ENCODE data around the gene FOXQ1. TPM values are rescaled to one million over a fixed set of nuclear protein-coding genes. Genes with fewer than 3 reads are reported as not detected.

Gene FOXQ1, protein sequence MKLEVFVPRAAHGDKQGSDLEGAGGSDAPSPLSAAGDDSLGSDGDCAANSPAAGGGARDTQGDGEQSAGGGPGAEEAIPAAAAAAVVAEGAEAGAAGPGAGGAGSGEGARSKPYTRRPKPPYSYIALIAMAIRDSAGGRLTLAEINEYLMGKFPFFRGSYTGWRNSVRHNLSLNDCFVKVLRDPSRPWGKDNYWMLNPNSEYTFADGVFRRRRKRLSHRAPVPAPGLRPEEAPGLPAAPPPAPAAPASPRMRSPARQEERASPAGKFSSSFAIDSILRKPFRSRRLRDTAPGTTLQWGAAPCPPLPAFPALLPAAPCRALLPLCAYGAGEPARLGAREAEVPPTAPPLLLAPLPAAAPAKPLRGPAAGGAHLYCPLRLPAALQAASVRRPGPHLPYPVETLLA
- 20.5 and 27.9 TPM in 2 replicates for total RNA-seq (ENCODE audit: low replicate concordance)
- long read RNA-seq, result 0 reads

DNA sequence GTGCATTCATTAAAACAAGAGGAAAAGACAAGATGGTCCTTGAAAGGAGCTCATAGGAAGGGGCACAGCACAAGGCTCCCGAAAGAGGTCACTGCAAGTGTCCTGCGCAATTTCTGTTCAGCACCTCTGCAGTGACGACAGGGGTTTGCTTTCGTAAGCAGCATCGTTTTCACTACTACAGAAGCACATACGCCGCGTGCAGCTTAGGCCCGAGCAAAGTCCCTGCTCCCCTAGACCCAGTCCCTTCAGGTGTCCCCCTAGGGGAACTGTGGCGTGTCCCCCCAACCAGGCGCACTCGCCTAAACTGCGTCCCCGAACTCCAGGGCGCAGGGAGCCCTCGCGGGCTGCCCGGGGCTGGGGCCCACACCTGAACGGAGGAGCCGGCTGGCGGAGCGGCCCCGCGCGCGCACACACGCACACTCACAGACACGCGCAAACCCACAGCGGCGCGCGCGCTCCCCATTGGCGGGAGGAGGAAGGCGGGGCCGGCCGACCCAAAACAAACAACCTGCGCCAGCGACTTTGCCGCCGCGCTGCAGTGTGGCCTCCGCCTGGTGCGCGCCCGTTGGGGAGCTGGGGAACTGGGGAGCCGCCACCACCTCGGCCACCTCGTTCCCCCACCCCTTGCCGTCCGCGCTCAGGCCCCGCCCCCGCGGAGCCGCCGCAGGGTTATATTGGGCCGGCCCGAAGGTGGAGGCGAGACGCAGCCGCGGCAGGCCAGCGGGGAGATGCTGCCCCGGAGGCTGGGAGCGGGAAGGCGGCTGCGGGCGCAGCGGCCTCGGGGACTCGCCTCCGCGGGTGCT lies at the start of gene FOXQ1:
Gene FOXQ1 (plus strand): TSS at position 699 of the 803 bp plus-strand sequence. CDS start 607 bp downstream, outside the sequence.
- DNase-seq (ENCODE audit: extremely low spot score, unreplicated experiment), result peak; percentile 80
- peak within 1 kb of the TSS; percentile 93 for H3K27ac Mint-ChIP-seq
- TF ChIP-seq, protein P1, sequence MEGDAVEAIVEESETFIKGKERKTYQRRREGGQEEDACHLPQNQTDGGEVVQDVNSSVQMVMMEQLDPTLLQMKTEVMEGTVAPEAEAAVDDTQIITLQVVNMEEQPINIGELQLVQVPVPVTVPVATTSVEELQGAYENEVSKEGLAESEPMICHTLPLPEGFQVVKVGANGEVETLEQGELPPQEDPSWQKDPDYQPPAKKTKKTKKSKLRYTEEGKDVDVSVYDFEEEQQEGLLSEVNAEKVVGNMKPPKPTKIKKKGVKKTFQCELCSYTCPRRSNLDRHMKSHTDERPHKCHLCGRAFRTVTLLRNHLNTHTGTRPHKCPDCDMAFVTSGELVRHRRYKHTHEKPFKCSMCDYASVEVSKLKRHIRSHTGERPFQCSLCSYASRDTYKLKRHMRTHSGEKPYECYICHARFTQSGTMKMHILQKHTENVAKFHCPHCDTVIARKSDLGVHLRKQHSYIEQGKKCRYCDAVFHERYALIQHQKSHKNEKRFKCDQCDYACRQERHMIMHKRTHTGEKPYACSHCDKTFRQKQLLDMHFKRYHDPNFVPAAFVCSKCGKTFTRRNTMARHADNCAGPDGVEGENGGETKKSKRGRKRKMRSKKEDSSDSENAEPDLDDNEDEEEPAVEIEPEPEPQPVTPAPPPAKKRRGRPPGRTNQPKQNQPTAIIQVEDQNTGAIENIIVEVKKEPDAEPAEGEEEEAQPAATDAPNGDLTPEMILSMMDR (conservative IDR thresholded peaks at IDR 0.05), result no peak
- H3K27me3 Mint-ChIP-seq, result peaks cover 80% of the 10 kb centered on the region
- no peaks in the 10 kb centered on the region for H3K9me3 Mint-ChIP-seq
- peaks cover 5% of the 10 kb centered on the region for H3K36me3 Mint-ChIP-seq
- H3K4me1 Mint-ChIP-seq (ENCODE audit: unreplicated experiment), result peaks cover 6% of the 10 kb centered on the region
- peak within 1 kb of the TSS; percentile 93 for H3K4me3 Mint-ChIP-seq

DNA sequence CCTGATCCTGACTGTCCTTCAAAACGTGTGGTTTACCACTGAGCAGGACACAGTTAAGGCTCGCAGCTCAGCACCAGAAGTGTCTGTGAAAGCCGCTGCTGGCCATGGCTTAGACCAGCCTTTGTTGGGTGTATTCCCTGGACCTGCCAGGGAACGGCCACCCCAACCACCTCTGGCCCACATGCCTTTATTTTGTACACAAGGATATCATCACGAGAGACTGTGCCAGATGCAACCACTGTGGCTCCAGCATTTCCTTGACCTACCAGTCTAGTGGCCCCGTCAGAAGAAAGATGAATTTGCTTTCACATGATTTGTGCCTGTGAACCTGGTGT lies 49.2 kb upstream of the FOXQ1 start:
- Mint-ChIP-seq H3K36me3 (no peaks in the 10 kb centered on the region), H3K27ac (no peak overlapping the region), H3K4me3 (no peak overlapping the region), H3K27me3 (peaks cover 13% of the 10 kb centered on the region), H3K4me1 (ENCODE audit: unreplicated experiment) (no peaks in the 10 kb centered on the region), H3K9me3 (no peaks in the 10 kb centered on the region)
- no peak for DNase-seq (ENCODE audit: extremely low spot score, unreplicated experiment)
- TF ChIP-seq, protein P1 (conservative IDR thresholded peaks at IDR 0.05), result no peak

DNA sequence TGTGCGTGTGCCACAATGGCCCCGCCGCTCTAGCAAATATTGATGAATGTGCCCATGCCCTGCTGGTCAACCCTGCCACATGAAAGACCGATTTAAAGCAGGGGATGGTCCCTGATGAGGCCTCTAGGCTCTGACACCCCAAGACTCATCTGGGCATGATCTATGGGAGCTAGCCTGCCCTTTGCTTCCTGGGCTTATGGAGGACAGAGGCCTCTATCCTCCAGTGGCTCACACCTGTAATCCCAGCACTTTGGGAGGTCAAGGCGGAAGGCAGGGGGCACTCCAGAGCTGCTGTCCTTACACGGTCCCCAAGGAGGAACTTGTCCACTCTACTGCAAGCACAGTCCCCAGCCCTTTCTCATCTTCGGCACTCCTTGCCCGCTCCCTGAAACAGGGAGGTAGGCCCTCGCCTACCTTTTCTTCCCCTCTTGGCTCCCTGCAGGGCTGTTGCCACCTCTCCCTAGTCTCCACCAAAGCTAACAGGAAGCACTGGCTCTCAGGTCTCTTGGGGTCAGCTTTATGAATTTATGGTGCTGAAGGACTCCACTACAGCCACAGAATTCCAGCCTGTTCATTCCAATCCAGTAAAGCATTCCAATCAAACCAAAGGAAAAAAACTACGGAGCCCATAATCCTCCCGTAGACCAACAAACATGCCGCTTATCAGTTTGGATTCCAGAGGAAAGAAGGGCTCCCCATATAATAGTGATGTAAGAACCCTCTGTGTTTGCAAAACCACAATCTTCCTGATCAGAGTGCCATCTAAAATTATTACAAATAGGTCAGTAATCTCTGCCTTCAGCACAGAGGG lies 48.7 kb upstream of the FOXQ1 start:
- H3K9me3 Mint-ChIP-seq, result no peaks in the 10 kb centered on the region
- peak overlapping the region; percentile 34 for H3K27ac Mint-ChIP-seq
- no peak overlapping the region for H3K4me3 Mint-ChIP-seq
- TF ChIP-seq, protein P1 (conservative IDR thresholded peaks at IDR 0.05), result no peak
- no peaks in the 10 kb centered on the region for H3K4me1 Mint-ChIP-seq (ENCODE audit: unreplicated experiment)
- no peak for DNase-seq (ENCODE audit: extremely low spot score, unreplicated experiment)
- H3K36me3 Mint-ChIP-seq, result no peaks in the 10 kb centered on the region
- H3K27me3 Mint-ChIP-seq, result peaks cover 10% of the 10 kb centered on the region

DNA sequence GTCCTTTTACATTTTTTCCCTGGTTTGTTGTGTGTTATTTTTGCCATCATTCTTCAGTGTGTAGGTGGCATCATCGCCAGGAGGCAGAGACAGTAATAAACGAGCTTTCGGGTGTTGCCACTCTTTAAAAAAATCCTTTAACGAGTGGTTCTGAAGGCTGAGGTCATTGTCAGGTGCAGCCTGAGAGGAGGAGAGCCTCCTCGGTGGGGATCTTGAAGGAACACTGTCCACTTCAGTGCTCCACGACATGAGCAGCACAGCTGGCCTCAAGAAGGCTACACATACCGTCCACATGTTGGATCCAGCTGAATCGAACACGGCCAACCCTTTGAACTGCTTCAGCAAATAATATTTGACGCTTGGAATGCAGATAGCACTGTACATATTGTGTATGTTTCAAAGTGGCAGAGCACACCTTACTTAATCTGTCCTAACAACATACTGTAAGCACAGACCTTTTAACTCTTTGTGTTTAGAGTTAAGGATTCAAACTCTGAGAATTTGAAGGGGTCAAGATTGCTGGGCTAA lies 48.0 kb upstream of the FOXQ1 start:
- Mint-ChIP-seq H3K4me1 (ENCODE audit: unreplicated experiment) (no peaks in the 10 kb centered on the region), H3K27me3 (peaks cover 17% of the 10 kb centered on the region), H3K27ac (peak overlapping the region; percentile 34), H3K36me3 (no peaks in the 10 kb centered on the region), H3K9me3 (no peaks in the 10 kb centered on the region), H3K4me3 (no peak overlapping the region)
- TF ChIP-seq, protein P1 (conservative IDR thresholded peaks at IDR 0.05), result no peak
- DNase-seq (ENCODE audit: extremely low spot score, unreplicated experiment), result no peak

Measured in type B pancreatic cell (in vitro differentiated cells).